CD4-positive, alpha-beta T cell treated with Interleukin-4 for 4 hours (primary cell): Measurements from ENCODE around the gene KMT5C.
A peak's percentile ranks its signal among the peaks of the same experiment; 100 is the strongest.
"Not testable (repeated sequence)": the region's sequence is repeated elsewhere in the genome, so short reads cannot be mapped to it uniquely, and the experiment has no call there.

Experiments
- DNase-seq: peaks from one replicate; pipeline ENCODE4 v3.0.0-alpha.2; 2020

Gene KMT5C

GRCh38 chr19:55319785-55320184, 19.9 kb upstream of the KMT5C start:
- no peak for DNase-seq

DNA sequence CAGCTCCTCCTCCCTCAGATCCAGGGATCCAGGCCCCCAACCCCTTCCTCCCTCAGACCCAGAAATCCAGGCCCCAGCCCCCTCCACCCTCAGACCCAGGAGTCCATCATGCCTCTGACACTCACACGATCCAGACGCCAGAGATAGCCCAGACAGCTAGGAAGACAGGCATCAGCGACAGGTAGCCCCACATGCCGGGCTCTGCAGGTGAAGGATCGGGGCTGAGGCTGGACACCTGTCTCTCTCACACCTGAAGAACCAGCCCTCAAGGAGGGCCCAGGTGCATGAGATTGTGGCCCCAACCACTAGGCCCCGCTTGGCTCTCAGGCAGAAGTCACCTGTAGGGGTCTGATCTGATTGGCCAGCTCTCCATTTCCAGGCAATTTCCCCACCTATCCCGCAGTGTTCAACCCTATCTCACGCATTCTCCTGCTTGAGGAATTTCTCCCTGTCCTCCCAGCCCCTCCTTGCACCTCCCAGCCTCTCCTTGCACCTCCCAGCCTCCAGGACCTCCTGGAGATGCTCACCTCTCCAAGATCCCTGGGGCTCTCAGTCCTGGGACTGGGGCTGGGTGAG, 18.7 kb upstream of the KMT5C start:
- no peak for DNase-seq

- no peak for DNase-seq
Observed at GRCh38 chr19:55321466-55322137, 18.1 kb upstream of the KMT5C start.

DNA sequence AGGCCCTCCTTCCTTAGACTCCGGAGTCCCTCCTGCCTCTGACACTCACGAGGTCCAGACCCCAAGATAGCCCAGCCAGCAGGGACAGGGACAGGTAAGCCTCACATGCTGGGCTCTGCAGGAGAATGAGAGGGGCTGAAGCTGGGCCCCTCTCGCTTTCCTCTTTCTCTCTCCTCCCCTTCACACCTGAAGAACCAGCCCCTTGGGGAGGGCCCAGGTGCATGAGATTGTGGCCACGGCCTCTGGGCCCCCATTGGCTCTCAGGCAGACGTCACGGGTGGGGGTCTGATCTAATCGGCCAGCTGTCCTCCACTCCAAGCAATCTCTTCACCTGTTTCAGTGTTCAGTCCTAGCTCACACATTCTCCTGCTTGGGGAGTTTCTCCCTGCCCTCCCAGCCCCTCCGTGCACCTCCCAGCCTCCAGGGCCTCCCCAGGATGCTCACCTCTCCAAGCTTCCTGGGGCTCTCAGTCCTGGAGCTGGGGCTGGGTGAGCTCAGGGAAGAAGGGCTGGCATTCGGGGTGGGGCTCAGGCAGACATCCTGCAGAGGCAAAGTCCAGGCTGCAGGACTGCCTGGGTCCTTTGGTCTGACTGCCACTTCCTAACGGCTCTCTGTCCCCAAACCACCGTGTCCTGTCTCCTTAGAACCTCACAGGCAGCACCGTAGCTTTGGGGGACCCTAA, 17.3 kb upstream of the KMT5C start:
- no peak for DNase-seq

- no peak for DNase-seq
Observed at GRCh38 chr19:55324662-55325061, 15.0 kb upstream of the KMT5C start.

- DNase-seq = no peak
Observed at GRCh38 chr19:55325172-55325571, 14.5 kb upstream of the KMT5C start, which contains the start of gene TMEM150B. Gene TMEM150B, minus strand, starts transcription at chr19:55325341. Its CDS starts 4,305 bp downstream, at chr19:55321036.

DNA sequence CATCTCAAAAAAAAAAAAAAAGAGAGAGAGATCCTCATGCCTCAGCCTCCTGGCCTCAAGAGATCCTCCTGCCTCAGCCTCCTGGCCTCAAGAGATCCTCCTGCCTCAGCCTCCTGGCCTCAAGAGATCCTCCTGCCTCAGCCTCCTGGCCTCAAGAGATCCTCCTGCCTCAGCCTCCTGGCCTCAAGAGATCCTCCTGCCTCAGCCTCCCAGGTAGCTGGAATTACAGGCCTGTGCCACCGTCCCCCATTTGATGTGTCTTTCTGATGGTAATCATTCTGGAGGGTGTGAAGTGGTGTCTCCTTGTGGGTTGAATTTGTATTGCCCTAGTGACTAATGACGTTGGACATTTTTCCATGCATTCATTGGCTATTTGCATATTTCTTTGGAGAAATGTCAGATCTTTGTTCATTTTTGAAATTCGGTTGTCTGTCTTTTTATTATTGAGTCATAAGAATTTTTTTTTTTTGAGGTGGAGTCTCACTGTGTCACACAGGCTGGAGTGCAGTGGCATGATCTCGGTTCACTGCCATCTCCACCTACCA, 10.8 kb upstream of the KMT5C start:
- peak; percentile 15 for DNase-seq

- not testable (repeated sequence) for DNase-seq
Observed at GRCh38 chr19:55329791-55330190, 9.9 kb upstream of the KMT5C start.

DNA sequence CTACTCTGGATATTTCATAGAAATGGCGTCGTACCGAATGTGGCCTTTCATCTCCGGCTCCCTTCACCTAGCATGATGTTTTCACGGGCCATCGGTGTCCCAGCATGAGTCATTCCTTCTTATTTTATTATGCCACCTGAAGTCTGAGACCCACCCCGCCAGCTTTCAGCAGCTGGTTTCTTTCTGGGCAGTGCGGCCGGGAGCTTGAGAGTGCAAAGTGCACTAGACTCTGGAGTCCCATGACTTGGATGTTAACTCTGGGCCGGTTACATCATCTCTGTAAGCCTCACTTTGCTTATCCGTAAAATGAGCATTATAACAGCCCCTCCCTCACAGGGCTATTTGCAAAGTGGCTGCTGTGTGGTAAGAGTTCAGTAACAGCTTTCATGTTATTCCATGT, 5.8 kb upstream of the KMT5C start:
- no peak for DNase-seq

DNA sequence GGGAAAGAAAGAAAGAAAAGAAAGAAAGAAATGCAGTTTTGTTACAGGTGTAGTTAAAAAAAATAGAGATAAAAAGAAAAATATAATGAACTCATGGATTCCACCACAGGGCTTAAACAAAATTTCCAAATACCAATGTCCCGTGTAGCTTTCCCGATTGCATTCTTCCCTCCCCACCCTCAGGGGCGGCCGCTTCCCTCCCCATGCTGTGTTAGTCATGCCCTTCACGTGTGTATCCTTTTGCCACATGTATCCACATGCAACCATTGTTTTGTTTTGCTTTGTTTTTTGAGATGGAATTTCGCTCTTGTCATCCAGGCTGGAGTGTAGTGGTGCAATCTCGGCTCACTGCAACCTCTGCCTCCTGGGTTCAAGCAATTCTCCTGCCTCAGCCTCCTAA, 3.6 kb upstream of the KMT5C start:
- DNase-seq = no peak

- no peak for DNase-seq
Observed at GRCh38 chr19:55339889-55340783, 460 bp downstream of the KMT5C start.

DNA sequence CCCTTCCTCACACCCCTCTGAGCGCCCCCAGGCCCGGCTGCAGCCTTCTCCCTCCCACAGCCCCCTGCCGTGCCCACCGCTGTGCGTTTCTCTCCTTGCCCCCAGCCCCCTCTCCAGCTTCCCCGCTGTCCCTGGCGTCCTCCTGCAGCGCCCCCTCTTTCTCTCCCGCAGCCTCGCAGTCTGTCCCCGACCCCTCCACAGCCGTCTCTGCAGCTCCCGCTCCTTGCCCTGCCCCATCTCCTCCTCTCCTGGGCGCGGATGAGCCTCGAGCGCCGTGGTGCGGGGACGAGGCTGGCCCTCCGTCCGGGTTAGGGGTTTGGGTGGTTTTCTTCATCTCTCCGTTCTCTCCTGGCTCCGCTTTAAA, 1.1 kb downstream of the KMT5C start:
- no peak for DNase-seq

GRCh38 chr19:55341171-55341588, 1.5 kb downstream of the KMT5C start:
- peak; percentile 40 for DNase-seq

DNA sequence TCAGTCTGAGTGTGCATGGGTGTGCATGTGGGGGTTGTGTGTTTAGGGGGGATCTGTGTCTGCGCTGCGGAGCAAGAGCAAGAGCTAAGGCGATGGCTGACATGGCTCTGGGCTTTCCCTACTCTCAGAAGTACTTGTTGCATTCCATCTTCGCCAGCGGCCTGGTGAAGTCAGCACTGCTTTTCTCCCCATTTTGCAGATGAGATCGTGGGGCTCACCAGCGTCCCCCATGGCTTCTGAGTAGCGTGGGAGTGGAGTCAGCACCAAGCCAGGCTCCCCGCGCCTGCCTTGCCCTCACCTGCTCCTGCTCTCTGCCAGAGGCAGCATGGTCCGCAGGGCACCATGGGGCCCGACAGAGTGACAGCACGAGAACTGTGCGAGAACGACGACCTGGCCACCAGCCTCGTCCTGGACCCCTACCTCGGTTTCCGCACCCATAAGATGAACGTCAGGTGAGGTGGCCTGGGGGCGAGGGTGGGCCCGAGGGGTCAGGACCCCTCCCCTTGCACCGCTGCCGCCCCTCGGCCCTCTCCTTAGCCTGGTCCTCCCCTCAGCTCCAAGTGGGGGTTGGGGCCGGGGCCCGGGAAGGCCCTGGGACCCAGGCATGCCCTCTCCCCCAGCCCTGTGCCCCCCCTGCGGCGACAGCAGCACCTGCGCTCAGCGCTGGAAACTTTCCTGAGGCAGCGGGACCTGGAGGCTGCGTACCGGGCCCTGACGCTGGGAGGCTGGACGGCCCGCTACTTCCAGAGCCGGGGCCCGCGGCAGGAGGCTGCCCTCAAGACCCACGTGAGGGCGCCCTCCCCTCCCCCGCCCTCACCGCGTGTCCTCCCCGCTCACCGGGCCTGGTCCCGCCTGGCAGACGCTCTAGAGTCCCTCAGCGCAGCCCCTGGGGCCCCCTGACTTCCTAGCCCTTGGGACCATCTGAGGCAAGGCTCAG, 2.2 kb downstream of the KMT5C start:
- no peak for DNase-seq

DNA sequence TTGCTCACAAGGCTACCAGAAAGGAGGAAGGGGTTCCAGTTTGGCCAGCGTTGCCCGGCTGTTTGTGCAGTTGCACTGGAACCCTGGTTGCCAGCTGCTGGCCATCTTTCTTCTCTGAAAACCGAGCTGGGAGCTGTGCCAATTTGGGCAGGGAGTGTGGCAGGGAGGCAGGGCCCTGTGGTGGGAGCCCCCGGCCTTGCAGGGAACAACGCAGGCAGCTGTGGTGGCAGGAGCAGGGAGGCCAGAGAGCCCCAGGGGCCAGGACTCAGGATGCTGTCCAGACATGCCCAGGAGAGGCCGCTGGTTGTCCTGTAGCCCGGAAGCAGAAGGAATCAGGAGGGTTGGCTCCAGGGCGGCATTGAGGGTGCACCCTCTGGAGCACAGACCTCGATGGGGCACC, 4.8 kb downstream of the KMT5C start:
- DNase-seq = no peak

GRCh38 chr19:55345101-55345817, 5.6 kb downstream of the KMT5C start:
- DNase-seq = no peak

DNA sequence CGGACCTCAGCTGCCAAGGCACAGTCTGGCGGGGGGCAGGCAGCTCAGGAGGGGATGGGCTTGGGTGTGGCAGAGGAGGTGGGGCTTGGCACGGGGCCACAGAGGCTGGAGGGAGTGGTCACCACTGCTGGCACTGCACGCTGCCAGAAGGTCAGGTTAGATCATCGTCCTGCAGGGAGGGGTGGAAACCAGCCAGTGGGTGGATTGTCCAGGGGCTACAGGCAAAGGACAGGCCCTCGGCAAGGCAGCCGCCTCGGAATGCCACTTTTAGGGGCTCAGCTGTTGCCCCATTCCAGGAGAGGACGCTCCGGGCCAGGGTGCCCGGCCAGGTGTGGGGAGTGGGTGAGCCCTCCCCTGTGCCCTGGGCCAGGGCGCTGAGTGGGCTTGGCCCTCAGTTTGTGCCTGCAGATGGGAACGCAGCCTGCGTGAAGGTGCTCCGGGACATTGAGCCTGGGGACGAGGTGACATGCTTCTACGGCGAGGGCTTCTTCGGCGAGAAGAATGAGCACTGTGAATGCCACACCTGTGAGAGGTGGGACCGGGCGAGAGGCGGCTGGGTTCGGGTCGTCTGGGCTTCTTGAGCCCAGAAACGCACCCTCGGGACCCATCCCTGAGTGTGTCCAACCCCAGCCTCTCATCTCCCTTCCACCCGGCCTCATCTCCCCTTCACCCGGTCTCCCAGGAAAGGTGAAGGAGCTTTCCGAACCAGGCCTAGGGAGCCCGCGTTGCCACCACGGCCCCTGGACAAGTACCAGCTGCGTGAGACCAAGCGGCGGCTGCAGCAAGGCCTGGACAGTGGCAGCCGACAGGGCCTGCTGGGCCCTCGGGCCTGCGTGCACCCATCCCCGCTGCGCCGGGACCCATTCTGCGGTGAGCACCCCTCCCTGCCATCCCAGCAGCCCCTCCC, 6.4 kb downstream of the KMT5C start:
- no peak for DNase-seq

DNA sequence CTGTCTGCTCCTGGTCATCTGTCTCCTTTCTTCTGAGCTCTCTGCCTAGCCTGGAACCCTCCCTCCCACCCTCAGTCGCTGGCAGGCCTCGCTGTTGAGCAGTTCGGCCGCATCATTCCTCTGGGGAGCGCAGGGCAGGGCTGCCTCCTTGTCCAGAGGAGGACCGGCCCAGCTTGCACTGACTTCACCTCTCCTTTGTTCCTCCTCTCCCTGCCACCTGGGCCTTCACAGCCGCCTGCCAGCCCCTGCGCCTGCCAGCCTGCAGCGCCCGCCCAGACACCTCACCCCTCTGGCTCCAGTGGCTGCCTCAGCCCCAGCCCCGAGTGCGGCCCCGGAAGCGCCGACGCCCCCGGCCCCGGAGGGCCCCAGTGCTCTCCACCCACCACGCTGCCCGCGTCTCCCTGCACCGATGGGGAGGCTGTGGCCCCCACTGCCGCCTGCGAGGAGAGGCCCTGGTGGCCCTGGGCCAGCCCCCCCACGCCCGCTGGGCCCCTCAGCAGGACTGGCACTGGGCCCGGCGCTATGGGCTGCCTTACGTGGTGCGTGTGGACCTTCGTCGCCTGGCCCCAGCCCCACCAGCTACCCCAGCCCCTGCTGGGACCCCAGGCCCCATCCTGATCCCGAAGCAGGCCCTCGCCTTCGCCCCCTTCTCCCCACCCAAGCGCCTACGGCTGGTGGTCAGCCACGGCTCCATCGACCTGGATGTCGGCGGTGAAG, 7.2 kb downstream of the KMT5C start:
- DNase-seq = no peak

DNA sequence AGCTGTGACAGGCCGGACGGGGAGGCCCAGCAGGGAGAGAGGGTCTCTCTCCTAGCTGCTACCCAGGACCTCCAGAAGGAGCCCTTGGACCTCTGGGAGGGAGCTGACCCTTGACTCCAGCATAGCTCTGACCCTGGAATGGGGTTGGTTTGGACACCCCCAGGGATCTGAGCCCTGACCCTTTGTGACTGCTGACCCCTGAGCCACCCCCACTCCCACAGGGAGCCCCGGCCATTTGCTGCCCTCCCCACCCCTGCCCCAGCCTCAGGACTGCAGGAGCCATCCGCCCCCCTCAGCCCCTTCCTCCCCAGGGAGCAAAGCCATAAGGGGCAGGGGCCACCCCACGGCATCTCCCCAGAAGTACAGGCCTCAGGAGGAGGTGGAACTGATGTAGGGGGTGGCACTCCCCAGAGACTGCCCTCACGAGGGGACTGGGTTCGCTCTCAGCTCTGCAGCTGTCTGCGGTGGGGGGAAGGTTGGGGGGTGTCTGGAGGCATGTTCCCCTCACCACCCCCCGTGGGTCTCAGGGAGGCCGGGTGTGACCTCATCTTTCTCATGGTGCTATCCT, 7.8 kb downstream of the KMT5C start:
- DNase-seq = no peak
